NCI-H748 (cell line): ENCODE data around the gene NCAPH2.
A peak's percentile ranks its signal among the peaks of the same experiment; 100 is the strongest.

Source experiments
- DNase-seq: peaks from one replicate; lab custom pipeline; 2025; ENCODE audit not compliant: unreplicated experiment; lab: John Stamatoyannopoulos, UW

Gene NCAPH2

DNA sequence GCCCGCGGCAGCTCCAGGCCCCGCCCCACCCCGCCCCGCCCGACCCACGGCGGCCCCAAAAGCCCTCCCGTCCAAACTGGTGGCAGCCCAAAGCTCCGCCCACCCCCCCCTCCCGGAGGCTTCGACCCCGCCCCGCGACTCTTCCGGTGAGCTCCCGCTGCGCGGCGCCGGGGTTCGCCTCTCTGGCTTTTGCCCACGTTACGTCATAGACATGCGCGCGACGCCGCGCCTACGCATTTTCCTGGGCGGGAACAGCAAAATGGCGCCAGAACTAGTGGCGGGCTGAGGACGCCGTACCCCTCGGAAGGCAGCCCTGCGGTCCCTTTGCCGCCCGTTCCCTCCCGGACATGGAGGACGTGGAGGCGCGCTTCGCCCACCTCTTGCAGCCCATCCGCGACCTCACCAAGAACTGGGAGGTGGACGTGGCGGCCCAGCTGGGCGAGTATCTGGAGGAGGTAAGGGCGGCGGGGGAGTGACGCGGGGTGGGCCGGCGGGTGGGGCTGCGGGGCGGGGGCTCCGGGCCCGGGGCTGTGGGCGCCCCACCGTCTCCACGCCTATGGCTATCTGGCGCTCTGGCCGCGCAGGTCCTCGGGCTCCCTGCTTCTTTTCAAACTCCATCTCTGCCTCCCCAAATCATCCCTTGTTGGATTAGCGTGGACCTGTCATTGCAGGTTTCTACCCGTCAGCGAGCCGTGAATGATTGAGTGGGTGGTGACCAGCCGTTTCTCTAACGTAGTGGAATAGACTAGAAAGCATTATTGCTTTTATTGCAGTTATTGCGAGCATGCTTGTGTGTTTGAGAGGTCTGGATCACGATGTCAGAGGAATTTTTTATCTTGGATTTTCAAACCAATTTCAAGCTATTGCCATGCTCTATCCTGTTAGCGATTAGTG lies at the start of gene NCAPH2:
Gene NCAPH2 (plus strand): TSS at position 234 of the 894 bp plus-strand sequence. CDS start 114 bp downstream, at position 348.
- peak; percentile 97 for DNase-seq

DNA sequence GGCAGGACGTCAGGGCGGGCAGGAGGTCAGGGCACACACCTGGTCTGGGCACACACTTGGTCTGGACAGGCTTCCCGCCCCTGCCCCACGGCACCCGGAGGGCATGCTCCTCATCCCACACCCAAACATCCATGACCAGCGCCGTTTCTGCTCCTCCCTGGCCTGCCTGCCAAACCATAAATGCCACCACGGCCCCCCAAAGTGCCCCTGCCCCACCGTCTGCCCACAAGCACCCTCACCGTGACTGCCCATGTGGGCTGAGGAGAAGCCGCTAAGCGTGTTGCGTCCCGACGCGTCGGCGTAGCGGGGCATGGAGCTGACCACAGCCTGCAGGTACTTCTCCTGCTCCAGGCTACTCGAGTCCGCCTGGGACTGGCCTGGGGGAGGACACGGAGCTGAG lies 49.0 kb upstream of the NCAPH2 start:
- no peak for DNase-seq

DNA sequence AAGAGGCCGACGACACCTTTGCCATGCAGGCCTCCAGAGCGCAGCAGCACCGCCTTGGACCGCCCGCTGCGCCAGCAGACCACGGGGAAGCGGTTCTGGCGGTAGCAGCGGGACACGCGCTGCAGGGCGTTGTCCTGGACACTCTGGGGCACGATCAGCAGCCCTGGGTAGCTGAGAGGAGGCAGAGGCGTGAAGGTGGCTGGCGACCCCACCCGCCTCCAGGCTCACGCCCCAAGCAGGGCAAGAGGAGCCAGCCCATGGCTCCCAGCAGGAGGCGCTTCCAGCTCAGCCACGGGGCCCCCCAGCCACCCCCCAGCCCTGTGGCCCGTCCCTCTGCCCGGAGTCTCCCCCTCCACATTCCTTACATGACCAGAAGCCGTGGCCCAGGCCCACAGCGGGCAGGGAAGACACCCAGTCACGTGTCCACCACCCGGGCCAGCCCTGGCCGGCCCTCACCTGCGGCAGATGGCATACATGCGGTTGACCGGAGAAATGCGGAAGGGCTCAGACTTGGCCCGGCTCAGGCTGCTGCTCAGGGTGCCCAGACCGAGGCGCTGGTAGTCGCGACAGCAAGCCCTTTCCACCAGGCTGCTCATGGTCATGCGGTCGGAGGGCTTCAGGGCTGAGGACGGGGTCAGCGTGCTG lies 48.4 kb upstream of the NCAPH2 start:
- DNase-seq: no peak

DNA sequence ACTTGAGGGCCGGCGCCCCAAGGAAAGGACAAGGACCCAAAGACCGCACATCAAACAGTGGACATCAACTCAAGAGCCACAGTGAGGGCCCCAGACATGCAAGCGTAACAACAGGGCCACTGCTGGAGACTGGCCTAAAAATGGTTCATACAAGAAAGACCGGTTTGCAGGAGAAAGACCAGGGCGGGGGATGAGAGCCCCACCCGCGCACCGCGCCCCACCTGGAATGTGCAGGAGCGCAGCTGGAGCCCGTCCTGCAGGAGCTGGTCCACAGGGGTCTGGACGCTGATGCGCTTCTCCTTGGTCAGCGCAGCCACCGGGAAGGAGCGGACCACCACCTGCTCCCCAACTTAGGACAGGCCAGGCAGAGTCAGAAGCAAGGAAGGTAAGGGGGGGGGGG lies 47.1 kb upstream of the NCAPH2 start:
- no peak for DNase-seq

DNA sequence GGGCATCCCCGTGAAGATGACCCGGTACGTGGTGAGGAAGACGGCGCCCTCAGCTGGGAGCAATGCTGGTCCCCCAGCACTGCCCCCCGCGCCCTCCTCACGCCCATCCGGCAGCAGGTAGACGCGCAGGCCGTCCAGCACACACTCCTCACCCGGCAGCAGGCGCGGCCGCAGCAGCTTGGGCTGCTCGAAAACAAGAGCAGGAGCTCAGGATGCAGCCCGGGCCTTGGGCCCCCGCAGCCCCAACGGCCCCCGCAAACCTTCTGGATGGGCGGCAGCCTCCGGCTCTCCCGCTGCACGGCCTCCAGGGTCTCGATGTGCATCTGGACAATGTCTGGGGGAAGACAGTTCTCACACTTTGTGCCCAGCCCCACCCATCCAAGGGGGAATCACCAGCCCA lies 46.5 kb upstream of the NCAPH2 start:
- no peak for DNase-seq

DNA sequence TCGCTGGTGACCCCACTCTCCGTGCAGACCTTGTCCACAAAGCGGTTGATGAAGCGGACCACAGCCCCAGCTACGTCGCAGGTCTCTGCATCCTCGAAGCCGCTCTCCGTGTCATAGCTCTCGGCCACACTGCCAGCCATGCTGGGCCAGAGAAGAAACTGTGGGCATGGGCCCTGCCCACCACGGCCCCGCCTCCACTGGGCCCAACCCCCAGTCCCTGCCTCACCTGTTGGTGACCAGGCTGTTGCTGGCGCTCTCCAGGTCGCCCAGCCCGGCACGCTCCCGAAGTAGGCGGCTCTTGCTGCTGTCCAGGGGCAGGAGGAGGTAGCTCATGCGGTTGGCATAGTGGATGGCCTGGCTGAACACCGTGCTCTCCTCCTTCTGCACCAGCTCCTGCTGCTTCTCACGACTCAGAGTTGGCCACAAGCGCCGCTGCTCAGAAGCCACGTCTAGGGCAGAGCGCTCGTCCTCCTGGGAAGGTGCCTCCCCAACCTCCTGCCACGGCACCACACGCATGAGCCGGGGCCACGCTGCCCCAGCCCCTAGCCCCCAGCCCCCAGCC lies 46.0 kb upstream of the NCAPH2 start:
- DNase-seq: no peak

DNA sequence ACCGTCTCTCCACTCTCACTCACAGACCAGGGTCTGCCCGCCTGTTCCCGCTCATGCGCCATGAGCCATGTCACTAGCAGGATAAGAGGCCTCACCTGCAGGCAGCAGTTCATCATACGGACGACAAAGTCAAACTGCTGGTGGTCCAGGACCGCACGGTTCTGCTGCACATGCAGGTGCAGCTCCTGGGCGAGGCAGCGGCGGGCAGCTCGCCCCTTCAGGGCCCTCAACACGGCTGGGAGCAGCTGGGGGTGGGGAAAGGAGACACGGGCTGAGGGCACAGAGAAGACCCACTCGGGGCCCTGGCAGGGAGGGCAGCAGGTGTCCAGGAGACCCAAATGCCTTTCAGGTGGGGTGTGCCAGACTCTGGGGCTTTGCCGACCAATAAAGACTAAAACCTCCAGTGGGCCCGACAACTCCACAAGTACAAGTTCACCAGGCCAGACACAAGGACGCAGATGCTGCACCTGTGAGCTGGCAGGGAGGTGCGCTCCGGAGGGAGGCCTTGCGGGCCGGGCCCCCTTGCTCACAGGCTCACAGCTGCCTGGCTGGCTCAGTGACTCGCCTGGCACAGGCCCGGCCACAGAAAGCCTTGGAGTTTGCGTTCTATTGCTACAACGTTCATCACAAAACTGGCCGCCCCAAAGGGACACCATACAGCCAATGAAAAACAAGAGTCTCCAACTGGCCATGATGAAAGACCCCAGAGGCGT lies 44.7 kb upstream of the NCAPH2 start:
- DNase-seq: no peak

DNA sequence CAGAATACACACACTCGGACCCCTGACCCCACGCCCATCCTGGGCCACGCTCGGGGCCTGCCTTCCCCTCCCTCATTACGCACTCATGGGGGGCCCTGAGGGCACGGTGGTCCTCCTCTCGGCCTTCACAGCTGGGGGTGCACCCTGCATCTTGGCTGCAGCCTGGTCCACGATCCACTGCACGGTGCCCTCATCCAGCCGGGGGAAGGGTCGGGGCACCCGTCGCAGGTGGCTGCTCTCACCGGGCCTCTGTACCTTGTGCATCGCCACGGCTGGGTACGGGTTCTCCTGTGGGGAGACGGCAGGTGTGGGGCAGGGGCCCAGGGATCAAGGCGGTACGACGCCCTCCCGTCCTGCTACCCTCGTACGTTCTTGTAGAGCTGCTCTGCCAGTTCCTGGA lies 43.6 kb upstream of the NCAPH2 start:
- no peak for DNase-seq

DNA sequence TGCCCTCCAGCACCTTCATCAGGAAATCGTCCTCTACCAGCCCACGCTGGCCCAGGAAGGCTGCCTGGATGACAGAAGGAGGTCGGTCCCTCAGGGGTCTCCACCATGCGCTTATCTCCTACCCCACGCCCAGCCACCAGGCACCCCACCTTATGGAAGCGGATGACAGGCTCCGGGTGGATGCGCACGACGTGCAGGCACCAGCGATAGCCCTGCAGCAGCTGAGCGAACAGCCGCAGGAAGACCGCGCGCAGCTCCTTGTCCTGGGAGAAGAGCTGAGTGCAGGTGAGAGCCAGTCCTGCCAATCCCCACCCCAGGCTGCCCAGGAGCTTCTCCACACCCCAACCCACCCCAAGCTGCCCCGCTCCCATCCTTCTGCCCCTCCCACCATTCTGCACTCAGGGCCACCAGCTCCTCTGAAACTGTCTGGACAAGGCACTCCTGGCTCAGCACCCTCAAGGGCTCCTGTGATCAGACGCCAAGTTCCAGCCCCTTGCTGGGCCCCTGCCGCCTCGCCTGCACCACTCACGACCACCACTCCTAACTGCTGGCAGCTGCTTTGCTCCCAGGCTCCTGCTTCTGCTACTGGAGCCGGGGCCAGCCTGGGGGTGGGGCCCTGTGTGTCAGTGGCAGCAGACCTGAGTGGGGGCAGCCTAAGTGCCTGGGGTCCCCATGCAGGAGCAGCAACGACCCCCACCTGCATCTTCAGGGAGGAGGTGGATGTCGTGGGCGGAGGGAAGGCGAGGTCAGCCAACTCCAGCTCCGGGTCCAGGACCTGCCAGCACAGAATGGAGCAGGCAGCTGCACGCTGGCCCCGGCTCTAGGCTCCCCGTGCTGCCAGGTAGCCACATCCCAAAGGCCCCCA lies 42.7 kb upstream of the NCAPH2 start:
- no peak for DNase-seq

DNA sequence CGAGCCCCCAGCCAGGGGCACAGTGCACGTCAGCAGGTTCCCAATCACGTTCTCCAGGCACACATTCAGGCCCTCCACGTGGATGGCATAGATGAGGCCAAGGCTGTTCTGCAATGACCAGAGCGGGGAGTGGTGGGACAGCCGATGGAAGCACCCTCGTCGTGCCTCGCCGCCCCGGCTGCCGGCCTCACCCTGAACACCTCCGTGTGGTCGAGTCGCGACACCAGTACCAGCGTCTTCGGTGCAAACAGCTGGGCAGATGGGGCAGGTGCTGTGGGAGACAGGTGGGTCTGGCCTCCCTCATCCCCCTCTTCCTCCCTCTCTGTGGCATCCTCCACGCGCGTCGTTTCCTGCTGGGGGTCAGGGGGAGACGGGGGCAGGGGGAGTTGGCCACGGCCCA lies 40.7 kb upstream of the NCAPH2 start:
- no peak for DNase-seq

DNA sequence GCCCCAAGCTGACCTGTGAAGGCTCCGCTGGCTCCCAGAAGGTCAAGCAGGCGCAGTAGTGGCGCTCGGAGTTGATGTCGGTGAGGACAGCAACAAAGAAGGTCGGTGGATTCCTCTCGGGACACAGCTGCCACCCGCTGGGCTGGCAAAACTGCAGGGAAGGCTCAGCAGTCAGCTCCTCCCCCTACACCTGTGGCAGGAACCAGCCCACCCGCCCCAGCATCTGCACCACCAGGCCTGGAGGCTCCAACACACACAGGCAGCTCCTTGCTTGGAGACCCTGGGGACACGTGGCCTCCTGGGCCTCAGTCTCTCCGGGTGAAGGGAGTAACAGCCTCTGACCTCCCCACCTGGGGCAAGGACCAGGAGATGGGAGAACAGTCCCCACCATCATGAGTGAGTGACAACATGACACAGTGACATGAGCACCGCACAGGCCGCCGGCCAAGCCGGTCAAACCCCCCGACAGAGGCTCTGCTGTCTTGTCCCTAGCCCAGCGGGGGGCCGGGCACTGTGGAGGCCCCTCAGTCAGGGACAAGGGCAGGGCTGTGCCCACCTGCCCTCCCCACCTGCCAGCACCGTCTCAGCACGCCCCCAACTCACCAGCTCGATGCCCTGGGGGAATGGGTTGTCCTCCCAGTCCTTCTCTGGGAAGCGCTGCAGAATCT lies 40.1 kb upstream of the NCAPH2 start:
- no peak for DNase-seq

DNA sequence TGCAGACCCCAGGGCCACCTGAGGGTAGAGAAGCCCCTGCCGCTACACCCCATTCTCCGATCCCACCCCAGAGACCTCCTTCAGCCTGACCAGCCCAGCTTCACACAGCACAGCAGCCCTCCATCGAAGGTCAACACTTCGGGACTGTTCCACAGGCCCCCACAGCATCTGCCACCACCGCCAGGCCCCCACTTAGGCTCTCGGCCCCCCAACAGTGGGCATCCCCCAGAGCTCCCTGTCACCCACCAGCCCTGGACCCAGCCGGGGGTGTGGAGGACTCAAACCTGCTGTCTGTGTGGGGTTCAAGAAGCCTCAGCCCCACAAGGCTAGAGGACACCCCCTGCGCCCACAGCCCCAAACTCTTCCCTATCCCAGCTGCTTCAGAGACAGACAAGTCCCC lies 39.4 kb upstream of the NCAPH2 start:
- no peak for DNase-seq

DNA sequence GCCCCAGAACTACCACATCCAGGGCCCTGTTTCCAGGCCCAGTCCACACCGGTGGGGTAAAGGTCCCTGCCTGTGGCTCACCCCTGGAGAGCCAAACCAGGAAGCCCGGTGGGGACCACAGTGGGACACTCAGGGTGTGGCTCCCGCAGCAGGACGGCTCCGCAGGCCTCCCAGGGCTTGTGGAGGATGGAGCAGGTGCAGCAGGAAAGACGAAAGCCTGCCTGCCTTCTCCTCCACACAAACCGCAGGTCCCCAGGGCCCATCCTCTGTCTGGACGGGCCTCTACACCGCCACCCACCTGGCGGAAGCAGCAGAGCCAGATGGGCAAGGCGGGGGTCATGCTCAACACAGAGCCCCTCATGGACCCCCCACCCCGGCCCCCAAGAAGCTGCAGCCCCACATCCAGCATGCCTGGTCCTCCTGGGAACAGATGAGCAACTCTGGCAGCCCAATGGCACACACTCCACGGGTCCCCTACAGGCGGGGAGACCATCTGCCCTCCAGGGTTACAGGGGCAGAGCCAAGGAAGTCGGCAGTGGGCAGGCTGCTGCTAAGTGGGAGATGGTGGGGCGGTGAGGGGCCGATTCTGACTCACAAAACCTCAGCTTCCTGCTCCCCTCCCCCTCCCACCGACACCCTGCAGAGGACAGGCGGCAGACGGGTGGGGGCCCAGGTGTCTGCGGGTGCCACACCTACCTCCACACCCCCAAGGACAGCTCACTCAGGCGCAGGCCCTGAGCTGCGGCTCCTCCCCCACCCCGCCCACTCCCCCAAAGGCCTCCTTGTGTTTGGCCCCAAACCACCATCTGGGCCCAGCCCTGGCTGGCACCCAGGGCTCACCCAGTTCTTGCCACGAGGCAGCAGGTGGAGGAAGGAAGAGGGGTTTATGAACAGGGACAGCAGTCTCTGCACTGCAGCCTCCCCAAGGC lies 38.4 kb upstream of the NCAPH2 start:
- no peak for DNase-seq

DNA sequence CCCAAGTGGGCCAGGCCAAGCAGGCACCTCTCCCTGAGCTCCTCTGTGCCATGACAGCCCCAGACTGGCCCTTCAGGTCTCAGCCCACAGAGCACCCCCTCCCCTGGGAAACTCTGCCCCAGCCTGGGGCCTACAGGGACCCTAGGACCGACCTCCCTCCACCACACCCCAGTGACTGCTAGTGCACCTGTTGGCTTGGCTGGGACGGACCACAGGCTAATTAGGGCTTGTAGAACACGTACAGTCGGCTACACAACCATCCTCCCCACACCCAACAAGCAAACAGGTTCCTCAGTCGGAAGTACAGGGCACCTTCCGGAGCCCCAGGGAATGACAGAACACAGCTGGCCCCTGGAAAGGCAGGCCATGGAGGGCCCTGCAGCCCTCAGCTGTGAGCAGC lies 37.5 kb upstream of the NCAPH2 start:
- DNase-seq: no peak

DNA sequence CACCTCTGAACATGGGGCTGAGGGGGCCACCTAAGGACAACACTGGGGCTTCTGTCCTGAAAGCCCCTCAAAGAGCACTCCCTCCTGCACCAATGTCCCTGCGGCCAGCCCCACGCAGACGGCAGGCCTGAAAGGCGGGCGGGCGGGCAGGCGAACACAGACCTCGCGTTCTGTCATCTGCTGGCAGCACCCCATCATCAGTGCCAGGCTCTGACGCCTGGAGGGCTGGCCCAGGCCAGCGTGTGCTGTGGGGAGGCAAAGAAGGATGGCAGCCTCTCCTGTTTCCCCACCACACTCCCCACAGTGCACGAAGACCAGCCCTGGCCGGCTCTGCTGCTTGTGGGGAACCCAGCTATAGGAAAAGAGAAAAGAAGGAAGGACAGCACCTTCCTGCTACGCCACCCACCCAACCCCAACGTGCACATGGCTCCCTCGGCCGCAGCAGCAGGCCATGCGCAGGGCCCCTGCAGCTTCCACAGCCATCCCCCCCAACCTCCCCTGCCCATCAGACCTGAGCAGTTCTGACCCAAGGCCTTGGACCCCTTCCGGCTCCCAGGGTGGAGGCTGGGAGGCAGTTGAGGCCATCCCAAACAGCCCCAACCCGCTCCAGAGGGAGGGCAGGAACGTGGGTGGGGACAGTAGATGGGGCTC lies 36.7 kb upstream of the NCAPH2 start:
- no peak for DNase-seq

DNA sequence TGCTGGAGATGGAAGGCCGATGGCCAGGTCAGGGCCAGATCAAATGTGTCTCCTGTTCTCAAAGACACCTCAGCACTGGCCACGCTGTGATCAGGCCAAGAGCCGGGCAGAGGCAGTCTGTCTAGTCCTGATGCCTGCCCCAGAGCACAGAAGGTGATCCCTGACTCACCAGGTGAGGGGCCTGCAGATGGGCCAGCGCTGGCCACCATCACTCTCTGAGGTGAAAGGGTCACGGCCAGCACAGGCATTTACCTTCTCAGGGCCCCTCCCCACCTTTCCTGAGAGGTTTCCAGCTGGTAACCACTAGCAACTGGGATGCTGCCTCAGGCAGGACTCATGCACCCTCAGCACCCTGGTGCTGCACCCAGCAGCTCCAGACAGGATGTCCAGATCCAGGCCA lies 36.1 kb upstream of the NCAPH2 start:
- no peak for DNase-seq

DNA sequence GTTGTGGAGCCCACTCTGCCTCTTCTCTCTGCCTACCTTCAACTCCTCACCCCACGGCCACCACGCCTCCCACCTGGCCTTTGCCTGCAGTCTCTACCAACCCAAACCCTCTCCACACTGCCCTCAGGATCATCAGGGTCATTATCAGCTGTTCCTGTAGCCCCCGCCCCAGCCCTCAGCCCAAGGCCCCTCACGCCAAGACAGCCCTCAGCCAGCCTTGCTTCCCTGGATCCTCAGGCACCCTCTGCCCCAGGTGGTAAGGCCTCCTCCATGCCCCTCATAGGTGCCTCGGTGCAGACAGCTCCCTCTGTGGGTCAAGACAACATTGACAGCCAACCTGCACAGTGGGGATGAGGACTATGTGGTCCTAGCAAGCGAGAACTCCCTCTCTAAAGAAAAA lies 34.9 kb upstream of the NCAPH2 start:
- peak; percentile 32 for DNase-seq

DNA sequence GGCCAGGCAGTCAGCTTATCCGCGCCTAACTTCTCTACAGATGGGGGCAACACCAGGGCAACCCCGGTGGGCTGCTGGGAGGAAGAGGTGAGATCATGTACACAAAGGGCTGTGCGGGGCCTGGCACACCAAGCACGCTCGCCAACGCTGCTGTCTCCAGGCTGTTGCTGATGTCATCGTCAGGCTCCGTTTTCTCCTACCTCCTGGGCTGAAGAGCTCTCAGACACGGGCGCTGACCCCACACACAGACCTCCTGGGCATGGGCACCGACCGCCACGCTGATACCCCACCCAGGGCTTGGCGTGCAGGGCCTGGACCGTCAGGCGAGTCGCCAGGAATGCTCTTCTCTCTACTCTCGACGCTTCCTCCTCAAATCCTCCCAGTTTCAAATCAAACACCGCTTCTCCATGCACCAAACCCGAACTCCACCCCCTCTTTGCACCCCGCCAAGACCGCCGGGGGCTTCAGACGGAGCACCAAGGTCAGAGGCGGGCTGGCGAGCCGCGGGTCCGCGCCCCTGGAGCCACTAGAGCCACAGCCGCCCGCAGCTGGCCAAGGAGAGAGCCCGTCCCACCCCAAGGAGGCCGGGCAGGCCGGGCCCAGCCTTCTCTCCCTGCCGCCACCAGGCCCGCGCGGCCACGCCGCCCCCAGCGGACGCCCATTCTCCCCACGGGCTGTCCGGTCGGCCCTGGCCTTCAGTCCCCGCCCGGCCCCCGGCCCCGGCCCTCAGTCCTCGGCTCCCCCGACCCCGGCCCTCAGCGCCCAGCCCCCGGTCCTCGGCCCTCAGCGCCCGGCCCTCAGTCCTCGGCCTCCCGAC lies 34.0 kb upstream of the NCAPH2 start:
- DNase-seq: peak; percentile 35
